Measurements from ENCODE around the gene RAD51. TPM values are rescaled to one million over a fixed set of nuclear protein-coding genes. Genes with fewer than 3 reads are reported as not detected.

The RAD51 gene
- total RNA-seq, 1 experiment from 2014 or later, result 47.0 TPM

GRCh38 chr15:40739854-40740253 is 44.9 kb downstream of the RAD51 start:
- POLR2A ChIA-PET, result interaction anchor here (0.6 kb wide), 1 partner anchor 156 kb away, joined by 9 read pairs; no protein-coding TSS in a partner anchor
- no TSS peak for BruUV-seq (replicated peaks)
- peaks cover 51% of the 10 kb centered on the region for H3K36me3 Mint-ChIP-seq (ENCODE audit: insufficient read depth, unreplicated experiment)

GRCh38 chr15:40743485-40743901 is 48.5 kb downstream of the RAD51 start:
- TF ChIP-seq CTCF (IDR thresholded peaks at IDR 0.05; ENCODE audit: insufficient read depth in 1 of 2, low read depth in 1 of 2, low read length in 1 of 2, severe bottlenecking in 1 of 2, unreplicated experiment in 1 of 2), result no peak
- H3K4me3 ChIP-seq (ENCODE audit: low read depth, low read length), result no peak overlapping the region
- H3K4me1 Mint-ChIP-seq (ENCODE audit: low read depth, unreplicated experiment), result peaks cover 12% of the 10 kb centered on the region
- no peaks in the 10 kb centered on the region for H3K27me3 Mint-ChIP-seq (ENCODE audit: insufficient read depth, unreplicated experiment)
- peak in 1 of 2 experiments; percentile 9 for DNase-seq
- no peak overlapping the region for H3K4me3 Mint-ChIP-seq (ENCODE audit: unreplicated experiment)
- no peak overlapping the region for H3K27ac Mint-ChIP-seq (ENCODE audit: unreplicated experiment)
- no peaks in the 10 kb centered on the region for H3K9me3 ChIP-seq
- no peaks in the 10 kb centered on the region for H3K9me3 Mint-ChIP-seq (ENCODE audit: unreplicated experiment)
- ChIA-PET CTCF (interaction anchor here (1.0 to 2.4 kb wide), 2 partner anchors 151 to 199 kb away, joined by 4 to 9 read pairs; partner anchors contain the start of gene VPS18), POLR2A (interaction anchor here (0.6 to 1.2 kb wide), 2 partner anchors 49 to 373 kb away, joined by 3 read pairs; partner anchors contain the start of gene INO80)
- no peaks in the 10 kb centered on the region for H3K27me3 ChIP-seq (replicated peaks; ENCODE audit: control insufficient read depth, insufficient read depth, low read length)
- H3K36me3 ChIP-seq (ENCODE audit: control insufficient read depth, insufficient read depth, low read length), result 0 out of 2 replicates have a peak, but pooled peaks cover 1% of the 10 kb centered on the region
- H3K36me3 Mint-ChIP-seq (ENCODE audit: insufficient read depth, unreplicated experiment), result peaks cover 47% of the 10 kb centered on the region
- intact Hi-C loops (cut with micrococcal nuclease; ENCODE audit: unreplicated experiment), result no loop called here
- BruUV-seq (replicated peaks), result no TSS peak
- H3K4me1 ChIP-seq, result peaks cover 15% of the 10 kb centered on the region

More at GRCh38 chr15:40739854-40740253, 44.9 kb downstream of the RAD51 start:
- H3K4me1 ChIP-seq, result no peaks in the 10 kb centered on the region
- H3K4me3 ChIP-seq (ENCODE audit: low read depth, low read length), result no peak overlapping the region
- TF ChIP-seq CTCF (IDR thresholded peaks at IDR 0.05; ENCODE audit: insufficient read depth in 1 of 2, low read depth in 1 of 2, low read length in 1 of 2, severe bottlenecking in 1 of 2, unreplicated experiment in 1 of 2), result no peak
- CTCF ChIA-PET, result interaction anchor here (0.5 to 1.5 kb wide), 4 partner anchors 60 to 175 kb away, joined by 3 to 5 read pairs (median 4); partner anchors contain the start of genes CCDC32 and SPINT1
- intact Hi-C loops (cut with micrococcal nuclease; ENCODE audit: unreplicated experiment), result no loop called here
- no peaks in the 10 kb centered on the region for H3K9me3 Mint-ChIP-seq (ENCODE audit: unreplicated experiment)
- no peak overlapping the region for H3K27ac Mint-ChIP-seq (ENCODE audit: unreplicated experiment)
- H3K27me3 Mint-ChIP-seq (ENCODE audit: insufficient read depth, unreplicated experiment), result no peaks in the 10 kb centered on the region
- no peak overlapping the region for H3K4me3 Mint-ChIP-seq (ENCODE audit: unreplicated experiment)
- no peaks in the 10 kb centered on the region for H3K4me1 Mint-ChIP-seq (ENCODE audit: low read depth, unreplicated experiment)
- H3K9me3 ChIP-seq, result no peaks in the 10 kb centered on the region
- H3K27me3 ChIP-seq (replicated peaks; ENCODE audit: control insufficient read depth, insufficient read depth, low read length), result no peaks in the 10 kb centered on the region
- peaks cover 2% of the 10 kb centered on the region; the same call in 1 of the 2 replicates for H3K36me3 ChIP-seq (ENCODE audit: control insufficient read depth, insufficient read depth, low read length)
- peak in 1 of 2 experiments; percentile 24 for DNase-seq

DNA sequence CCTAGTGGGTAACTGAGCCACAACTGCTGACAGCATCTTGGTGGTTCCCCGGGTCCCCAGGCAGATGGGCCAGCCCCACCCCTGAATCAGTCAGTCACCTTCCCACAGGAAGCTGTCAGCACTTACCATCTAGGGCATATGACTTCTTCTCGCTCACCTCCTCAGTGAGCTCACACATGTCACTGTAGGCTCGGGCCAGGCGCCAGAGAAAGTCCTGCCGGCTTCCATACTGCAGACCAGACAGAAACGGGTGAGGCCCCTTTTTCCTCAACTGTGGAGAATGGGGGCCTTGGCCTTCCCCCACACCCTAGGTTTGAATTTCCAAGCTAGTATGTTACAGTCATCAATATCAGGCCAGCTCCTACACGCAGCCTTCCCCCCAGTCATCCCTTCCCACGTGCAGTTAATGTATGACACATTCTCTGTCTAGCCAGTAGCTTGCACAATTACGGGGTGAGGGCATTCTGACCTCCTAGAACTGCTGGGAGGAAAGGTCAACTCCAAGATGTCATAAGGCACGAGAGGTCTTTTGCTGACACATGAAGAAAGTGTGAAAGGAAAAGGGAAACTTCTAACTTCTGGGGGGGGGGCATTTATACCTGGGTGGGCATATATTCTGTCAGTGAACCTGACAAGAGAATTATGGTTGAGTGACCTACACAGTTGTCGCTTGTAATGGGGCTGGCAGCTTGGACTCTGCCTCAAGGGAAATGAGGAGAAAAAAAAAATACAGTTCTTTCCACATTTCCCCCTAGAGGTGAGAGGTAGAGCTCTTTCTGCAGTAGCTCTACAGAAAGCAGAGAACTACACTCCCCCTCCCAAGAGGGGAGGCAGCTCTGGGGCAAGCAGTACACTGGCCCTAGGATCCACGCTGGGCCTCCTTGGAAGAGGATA is 49.2 kb downstream of the RAD51 start:
- Histone ChIP-seq H3K9me3 (no peaks in the 10 kb centered on the region), H3K4me1 (peaks cover 15% of the 10 kb centered on the region), H3K4me3 (ENCODE audit: low read depth, low read length) (no peak overlapping the region), H3K27me3 (replicated peaks; ENCODE audit: control insufficient read depth, insufficient read depth, low read length) (no peaks in the 10 kb centered on the region), H3K36me3 (ENCODE audit: control insufficient read depth, insufficient read depth, low read length) (0 out of 2 replicates have a peak, but pooled peaks cover 1% of the 10 kb centered on the region)
- BruUV-seq (replicated peaks), result no TSS peak
- Mint-ChIP-seq H3K4me1 (ENCODE audit: low read depth, unreplicated experiment) (peaks cover 12% of the 10 kb centered on the region), H3K9me3 (ENCODE audit: unreplicated experiment) (no peaks in the 10 kb centered on the region), H3K36me3 (ENCODE audit: insufficient read depth, unreplicated experiment) (peaks cover 47% of the 10 kb centered on the region), H3K27ac (ENCODE audit: unreplicated experiment) (peak overlapping the region; percentile 39), H3K4me3 (ENCODE audit: unreplicated experiment) (no peak overlapping the region), H3K27me3 (ENCODE audit: insufficient read depth, unreplicated experiment) (no peaks in the 10 kb centered on the region)
- ChIA-PET POLR2A (interaction anchor here (0.6 to 1.2 kb wide), 3 partner anchors 50 to 372 kb away, joined by 3 to 9 read pairs (median 3); partner anchors contain the start of gene INO80), CTCF (interaction anchor here (0.6 to 2.4 kb wide), 6 partner anchors 39 to 198 kb away, joined by 4 to 9 read pairs (median 5); partner anchors contain the start of gene VPS18)
- peak; percentile 16 to 47 for DNase-seq
- peak; percentile 6 to 18 for TF ChIP-seq CTCF (IDR thresholded peaks at IDR 0.05; ENCODE audit: insufficient read depth in 1 of 2, low read depth in 1 of 2, low read length in 1 of 2, severe bottlenecking in 1 of 2, unreplicated experiment in 1 of 2)
- intact Hi-C loops (cut with micrococcal nuclease; ENCODE audit: unreplicated experiment), result no loop called here
